Erythroblast (primary cell): Measurements from ENCODE around the gene LRRC43.

Source experiments
- GATA1 ChIP-seq: IDR thresholded peaks from 2 replicates; pipeline ENCODE4 v1.6.1; 2011; ENCODE audit warnings: low read depth, mild to moderate bottlenecking, control low read depth, low read length, moderate library complexity
- POLR2A ChIP-seq: IDR thresholded peaks from 2 replicates; pipeline ENCODE4 v1.6.1; 2011; ENCODE audit warnings: mild to moderate bottlenecking, low read length

DNA sequence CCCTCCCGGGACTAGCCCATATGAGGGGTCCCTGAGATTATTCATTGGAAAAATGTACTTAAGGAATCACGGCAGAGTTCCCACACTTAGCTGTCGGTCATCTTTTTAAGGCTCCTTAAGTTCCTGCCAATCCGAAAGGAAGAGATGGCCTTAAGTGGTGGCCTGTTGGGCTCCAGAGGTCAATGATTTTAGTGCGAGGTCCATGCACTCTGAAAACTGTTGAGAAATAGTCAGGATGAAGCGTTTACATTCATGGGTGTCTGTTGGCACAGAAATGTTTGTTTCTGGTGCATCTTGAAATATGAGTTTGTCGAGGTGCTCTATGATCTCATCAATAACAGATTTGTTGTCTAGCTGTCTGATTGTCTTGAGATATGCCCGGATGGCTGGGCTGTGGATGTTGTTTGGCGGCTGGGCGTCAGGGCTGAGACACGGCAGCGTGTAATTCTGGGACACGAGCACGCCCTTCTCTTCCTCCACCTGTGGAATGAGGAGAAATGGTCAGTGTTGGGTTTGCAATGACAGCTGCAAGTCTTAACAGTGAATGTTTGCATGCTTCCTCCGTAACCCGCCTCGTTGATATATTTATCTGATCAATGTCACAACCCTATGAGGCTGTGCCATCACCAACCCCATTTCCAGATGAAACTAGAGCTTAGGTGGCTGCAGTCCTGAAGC lies 10.5 kb upstream of the LRRC43 start:
- no peak for TF ChIP-seq POLR2A
- no peak for TF ChIP-seq GATA1
